Parathyroid adenoma (tissue), 2 donors: Measurements from ENCODE around the gene CTXN2.

Source experiments
- H2AFZ ChIP-seq: fragments of 300-600 bp; sonication (generic); one replicate; pipeline ENCODE4 v1.7.0; 2017; ENCODE audit warnings: antibody characterized with exemption, mild to moderate bottlenecking
- H3K27ac ChIP-seq: fragments of 300-600 bp; sonication (generic); one replicate; pipeline ENCODE4 v1.7.0; 2017
- H3K27me3 ChIP-seq: fragments of 300-600 bp; sonication (generic); one replicate; pipeline ENCODE4 v1.7.0; 2017; ENCODE audit warnings: low read length; ENCODE audit not compliant: control insufficient read depth, insufficient read depth
- H3K36me3 ChIP-seq: fragments of 300-600 bp; sonication (generic); one replicate; pipeline ENCODE4 v1.7.0; 2017; ENCODE audit warnings: low read length; ENCODE audit not compliant: control insufficient read depth, insufficient read depth
- H3K4me1 ChIP-seq: fragments of 300-600 bp; sonication (generic); one replicate; pipeline ENCODE4 v1.7.0; 2017; ENCODE audit warnings: control low read depth
- H3K4me2 ChIP-seq: fragments of 300-600 bp; sonication (generic); one replicate; pipeline ENCODE4 v1.7.0; 2017; ENCODE audit warnings: low read length
- H3K4me3 ChIP-seq: fragments of 300-600 bp; sonication (generic); one replicate; pipeline ENCODE4 v1.7.0; 2017; ENCODE audit warnings: low read depth, low read length
- H3K79me2 ChIP-seq: fragments of 300-600 bp; sonication (generic); one replicate; pipeline ENCODE4 v1.7.0; 2017; ENCODE audit warnings: control low read depth
- H3K9ac ChIP-seq: fragments of 300-600 bp; sonication (generic); one replicate; pipeline ENCODE4 v1.7.0; 2017; ENCODE audit warnings: mild to moderate bottlenecking
- H3K9me3 ChIP-seq: fragments of 300-600 bp; sonication (generic); one replicate; pipeline ENCODE4 v1.7.0; 2017; ENCODE audit warnings: low read length; ENCODE audit not compliant: control insufficient read depth
- TF ChIP-seq, protein P1 (sequence below): fragments of 300-600 bp; sonication (generic); IDR thresholded peaks from one replicate; pipeline ENCODE4 v1.7.0; 2017; ENCODE audit warnings: antibody characterized with exemption, mild to moderate bottlenecking
- donor health status: primary hyperparathyroidism.

The CTXN2 gene

DNA sequence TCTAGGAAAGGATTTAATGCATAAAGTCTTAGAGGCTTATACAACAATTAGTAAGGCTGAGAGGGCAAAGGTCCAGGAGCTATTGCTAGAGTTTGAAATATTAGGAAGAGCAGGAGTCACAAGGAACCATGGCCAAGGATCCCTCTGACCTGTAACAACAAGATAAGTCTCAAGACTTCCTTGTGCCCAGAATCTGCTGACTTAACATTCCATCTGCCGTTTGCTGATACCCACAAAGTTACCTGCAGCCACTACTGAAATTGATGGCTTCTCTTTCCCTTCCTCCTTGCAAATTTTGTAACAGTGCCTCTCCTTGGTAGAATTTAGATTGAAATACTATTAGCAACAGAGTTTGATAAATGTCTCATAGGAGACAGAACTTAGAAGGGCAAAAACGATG lies 8.7 kb upstream of the CTXN2 start:
- Histone ChIP-seq H3K9me3 (no peaks in the 10 kb centered on the region), H3K9ac (no peak overlapping the region)
- TF ChIP-seq, protein P1, sequence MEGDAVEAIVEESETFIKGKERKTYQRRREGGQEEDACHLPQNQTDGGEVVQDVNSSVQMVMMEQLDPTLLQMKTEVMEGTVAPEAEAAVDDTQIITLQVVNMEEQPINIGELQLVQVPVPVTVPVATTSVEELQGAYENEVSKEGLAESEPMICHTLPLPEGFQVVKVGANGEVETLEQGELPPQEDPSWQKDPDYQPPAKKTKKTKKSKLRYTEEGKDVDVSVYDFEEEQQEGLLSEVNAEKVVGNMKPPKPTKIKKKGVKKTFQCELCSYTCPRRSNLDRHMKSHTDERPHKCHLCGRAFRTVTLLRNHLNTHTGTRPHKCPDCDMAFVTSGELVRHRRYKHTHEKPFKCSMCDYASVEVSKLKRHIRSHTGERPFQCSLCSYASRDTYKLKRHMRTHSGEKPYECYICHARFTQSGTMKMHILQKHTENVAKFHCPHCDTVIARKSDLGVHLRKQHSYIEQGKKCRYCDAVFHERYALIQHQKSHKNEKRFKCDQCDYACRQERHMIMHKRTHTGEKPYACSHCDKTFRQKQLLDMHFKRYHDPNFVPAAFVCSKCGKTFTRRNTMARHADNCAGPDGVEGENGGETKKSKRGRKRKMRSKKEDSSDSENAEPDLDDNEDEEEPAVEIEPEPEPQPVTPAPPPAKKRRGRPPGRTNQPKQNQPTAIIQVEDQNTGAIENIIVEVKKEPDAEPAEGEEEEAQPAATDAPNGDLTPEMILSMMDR: no peak

DNA sequence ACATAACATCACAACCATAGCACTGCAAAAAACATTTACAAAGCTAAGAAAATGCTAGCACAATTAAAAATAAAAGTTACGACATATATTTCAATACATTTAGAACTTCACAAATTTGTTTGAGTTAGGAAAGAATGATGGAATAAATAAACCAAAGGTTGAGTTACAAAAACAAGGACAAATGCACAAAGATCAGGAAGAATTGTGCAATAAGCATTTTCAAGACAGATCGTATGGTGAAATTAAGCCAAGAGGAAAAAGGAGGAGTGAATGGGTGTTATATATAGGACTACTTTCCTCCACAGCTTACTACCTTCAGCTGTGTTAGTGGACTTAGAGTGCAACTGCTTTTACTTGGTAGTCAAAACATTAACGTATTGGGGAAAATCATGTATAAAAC lies 5.9 kb upstream of the CTXN2 start:
- no peak overlapping the region for H3K9ac ChIP-seq
- no peaks in the 10 kb centered on the region for H3K27me3 ChIP-seq
- no peaks in the 10 kb centered on the region for H3K4me1 ChIP-seq
- no peak overlapping the region for H2AFZ ChIP-seq
- H3K36me3 ChIP-seq: no peaks in the 10 kb centered on the region
- no peak overlapping the region for H3K4me3 ChIP-seq
- no peaks in the 10 kb centered on the region for H3K79me2 ChIP-seq
- no peaks in the 10 kb centered on the region for H3K9me3 ChIP-seq
- H3K27ac ChIP-seq: no peak overlapping the region
- H3K4me2 ChIP-seq: no peak overlapping the region
- TF ChIP-seq, protein P1: no peak

More for the DNA sequence above, 8.7 kb upstream of the CTXN2 start:
- Histone ChIP-seq H3K4me3 (no peak overlapping the region), H3K4me1 (no peaks in the 10 kb centered on the region), H3K36me3 (no peaks in the 10 kb centered on the region), H2AFZ (no peak overlapping the region), H3K27ac (no peak overlapping the region), H3K27me3 (no peaks in the 10 kb centered on the region), H3K4me2 (no peak overlapping the region), H3K79me2 (no peaks in the 10 kb centered on the region)

DNA sequence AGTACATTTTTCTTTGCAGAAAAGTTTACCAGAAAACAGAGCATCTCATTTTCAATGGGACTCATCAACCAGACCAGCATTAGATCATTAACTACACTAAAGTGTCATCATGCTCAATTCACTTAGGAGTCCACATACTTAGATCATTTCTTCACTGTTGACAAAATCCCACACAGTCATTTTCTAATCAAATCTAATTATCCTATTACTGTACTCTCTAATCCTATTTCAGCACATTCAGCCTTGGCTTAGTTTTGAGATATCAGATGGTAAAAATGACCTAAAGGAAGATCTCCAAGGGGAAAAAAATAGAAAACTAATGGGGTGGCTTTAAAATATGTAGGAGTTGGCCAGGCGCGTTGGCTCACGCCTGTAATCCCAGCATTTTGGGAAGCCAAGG lies 5.2 kb upstream of the CTXN2 start:
- Histone ChIP-seq H3K9ac (no peak overlapping the region), H3K27ac (no peak overlapping the region), H3K4me2 (no peak overlapping the region), H3K79me2 (no peaks in the 10 kb centered on the region), H3K36me3 (no peaks in the 10 kb centered on the region), H3K27me3 (no peaks in the 10 kb centered on the region), H3K4me3 (no peak overlapping the region), H2AFZ (no peak overlapping the region), H3K4me1 (no peaks in the 10 kb centered on the region), H3K9me3 (no peaks in the 10 kb centered on the region)
- TF ChIP-seq, protein P1: no peak

DNA sequence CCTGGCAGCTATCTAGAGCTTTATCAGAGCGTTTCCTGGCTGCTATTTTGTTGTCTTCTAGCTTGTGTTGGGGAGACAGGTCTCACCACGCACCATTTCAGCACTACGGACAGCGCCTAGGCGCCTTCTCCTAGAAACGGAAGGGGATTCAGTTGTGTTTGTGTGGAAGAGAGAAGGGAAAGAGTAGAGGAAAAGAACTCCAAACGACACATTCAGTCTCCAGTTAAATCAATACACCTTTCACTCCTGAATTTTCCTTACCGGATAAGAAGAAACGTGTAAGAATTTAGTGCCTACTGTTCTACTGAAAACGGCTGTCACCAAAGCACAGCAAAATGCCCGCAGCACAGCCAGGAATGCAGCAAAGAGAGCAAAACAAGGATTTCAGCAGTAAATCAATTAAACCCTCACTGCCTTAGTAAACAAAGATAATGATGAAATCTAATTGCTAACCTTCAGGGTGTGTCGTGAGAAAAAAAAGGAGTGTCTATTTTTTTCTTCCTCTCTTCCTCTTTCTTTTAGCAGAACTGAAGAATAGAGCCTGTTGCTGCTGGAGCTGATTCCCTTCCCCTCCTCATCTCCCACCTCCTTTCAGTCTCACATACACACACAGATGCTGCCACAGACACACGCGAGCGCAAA lies 412 bp upstream of the CTXN2 start:
- H3K4me3 ChIP-seq: no peak overlapping the region
- no peaks in the 10 kb centered on the region for H3K36me3 ChIP-seq
- TF ChIP-seq, protein P1: no peak
- peak overlapping the region; percentile 79 for H2AFZ ChIP-seq
- no peaks in the 10 kb centered on the region for H3K79me2 ChIP-seq
- H3K27me3 ChIP-seq: no peaks in the 10 kb centered on the region
- no peaks in the 10 kb centered on the region for H3K9me3 ChIP-seq
- no peak overlapping the region for H3K4me2 ChIP-seq
- H3K9ac ChIP-seq: no peak overlapping the region
- H3K4me1 ChIP-seq: no peaks in the 10 kb centered on the region
- H3K27ac ChIP-seq: peak overlapping the region; percentile 30

DNA sequence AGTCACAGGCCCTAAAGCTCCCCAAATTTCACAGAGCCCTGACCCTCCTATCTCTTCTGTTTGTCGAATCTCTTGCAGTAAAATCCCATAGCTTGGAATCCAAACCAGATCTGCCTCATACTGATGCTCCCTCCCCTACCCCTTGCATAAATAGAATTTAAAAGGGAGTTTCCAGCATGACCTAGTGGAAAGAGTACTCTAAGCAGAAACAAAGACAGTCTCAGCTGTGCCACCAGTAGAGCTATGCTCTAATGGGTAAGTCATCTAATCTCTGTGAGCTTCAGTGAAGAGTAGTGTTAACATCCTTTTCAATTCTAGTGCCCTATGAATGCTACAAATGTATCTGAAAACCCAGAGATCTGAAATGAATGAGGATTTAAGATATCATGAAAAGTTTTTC lies 10.6 kb downstream of the CTXN2 start:
- Histone ChIP-seq H3K9me3 (no peaks in the 10 kb centered on the region), H3K4me2 (no peak overlapping the region), H3K4me1 (no peaks in the 10 kb centered on the region), H3K36me3 (no peaks in the 10 kb centered on the region), H3K79me2 (no peaks in the 10 kb centered on the region), H3K27ac (no peak overlapping the region), H2AFZ (no peak overlapping the region), H3K9ac (no peak overlapping the region), H3K4me3 (no peak overlapping the region), H3K27me3 (no peaks in the 10 kb centered on the region)
- TF ChIP-seq, protein P1: no peak
